GM10266 (cell line): Measurements from ENCODE around the gene SMC1B.

ENCODE experiments used
- DNase-seq: peaks from one replicate; pipeline ENCODE4 v3.0.0; 2012; ENCODE audit errors: extremely low spot score
- CTCF ChIP-seq: IDR thresholded peaks from 2 replicates; pipeline ENCODE4 v1.5.1; 2012; ENCODE audit warnings: mild to moderate bottlenecking, low read depth; ENCODE audit not compliant: control insufficient read depth, insufficient read depth; ENCODE audit errors: missing control alignments

Gene SMC1B

DNA sequence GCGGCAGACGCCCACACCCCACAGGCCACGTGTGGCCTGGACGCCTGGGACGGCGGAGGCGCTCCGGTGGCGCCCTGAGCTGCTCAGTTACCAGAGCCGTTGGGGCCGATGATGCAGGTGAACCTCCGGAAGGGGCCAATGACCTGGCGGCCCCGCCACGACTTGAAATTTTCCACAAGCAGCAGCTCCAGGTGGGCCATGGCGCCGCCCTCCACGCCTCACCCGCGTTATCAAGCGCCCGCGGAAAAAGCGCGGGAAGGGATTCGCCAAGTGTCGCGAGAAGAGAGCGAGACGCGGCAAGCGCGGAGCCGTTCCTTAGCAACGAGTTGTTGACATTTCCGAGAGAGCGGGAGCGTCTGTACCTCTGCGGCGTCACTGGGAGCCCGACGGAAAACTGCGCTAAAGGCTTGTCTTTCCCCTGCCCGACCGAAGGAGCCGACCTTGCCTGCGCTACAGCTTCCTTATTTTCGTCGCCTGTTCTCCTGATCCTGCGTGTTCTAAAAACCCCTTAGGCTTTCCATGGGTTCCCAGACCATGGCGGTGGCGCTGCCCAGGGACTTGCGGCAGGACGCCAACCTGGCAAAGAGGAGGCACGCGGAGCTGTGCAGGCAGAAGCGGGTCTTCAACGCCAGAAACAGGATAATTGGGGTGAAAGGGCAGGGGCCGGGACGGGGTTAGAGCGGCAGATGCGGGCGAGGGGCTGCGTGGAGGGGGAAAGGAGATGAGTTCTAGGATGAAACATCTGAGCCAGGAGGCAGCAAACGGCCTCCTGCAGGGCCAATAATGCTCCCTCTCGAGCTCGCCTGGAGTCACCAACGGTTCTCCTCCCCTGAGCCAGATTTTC, at the start of gene SMC1B, which contains the start of gene RIBC2:
Gene SMC1B (minus strand): TSS at position 232 of the 844 bp plus-strand sequence. CDS start 32 bp downstream, at position 200.
Gene RIBC2 (plus strand): TSS at position 326 of the 844 bp plus-strand sequence. CDS start 194 bp downstream, at position 520.
- DNase-seq, result peak; percentile 86
- TF ChIP-seq CTCF, result no peak

DNA sequence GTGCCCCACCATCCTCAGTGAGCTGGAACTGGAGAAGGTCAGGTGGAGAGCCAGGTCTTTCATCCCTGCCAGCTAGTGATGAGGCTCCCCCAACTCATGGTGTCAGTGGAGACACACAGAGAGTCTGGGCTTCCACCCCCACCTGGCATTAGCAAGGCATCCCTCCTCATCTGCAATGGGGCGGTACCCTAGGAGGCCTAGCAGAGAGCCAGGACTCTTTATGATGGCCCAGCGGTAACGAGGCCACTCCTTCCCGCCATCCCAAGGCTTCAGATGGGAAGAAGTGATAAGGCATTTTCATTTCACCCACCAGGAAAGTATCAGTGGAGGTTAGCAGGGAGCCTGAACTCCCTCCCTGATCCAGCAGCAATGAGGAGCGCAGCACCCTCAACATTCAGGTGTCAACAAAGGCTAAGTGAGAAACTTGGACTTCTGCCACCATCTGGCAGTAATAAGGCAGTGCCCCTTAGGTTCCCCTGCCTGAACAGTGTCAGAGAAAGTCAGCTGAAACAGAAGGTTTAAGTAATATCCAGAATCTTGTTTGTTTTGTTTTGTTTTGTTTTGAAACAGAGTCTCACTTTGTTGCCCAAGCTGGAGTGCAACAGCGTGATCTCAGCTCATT, 48.7 kb upstream of the SMC1B start:
- no peak for DNase-seq
- peak; percentile 28 for TF ChIP-seq CTCF

GRCh38 chr22:45460288-45461109, 47.1 kb upstream of the SMC1B start:
- no peak for TF ChIP-seq CTCF
- no peak for DNase-seq

DNA sequence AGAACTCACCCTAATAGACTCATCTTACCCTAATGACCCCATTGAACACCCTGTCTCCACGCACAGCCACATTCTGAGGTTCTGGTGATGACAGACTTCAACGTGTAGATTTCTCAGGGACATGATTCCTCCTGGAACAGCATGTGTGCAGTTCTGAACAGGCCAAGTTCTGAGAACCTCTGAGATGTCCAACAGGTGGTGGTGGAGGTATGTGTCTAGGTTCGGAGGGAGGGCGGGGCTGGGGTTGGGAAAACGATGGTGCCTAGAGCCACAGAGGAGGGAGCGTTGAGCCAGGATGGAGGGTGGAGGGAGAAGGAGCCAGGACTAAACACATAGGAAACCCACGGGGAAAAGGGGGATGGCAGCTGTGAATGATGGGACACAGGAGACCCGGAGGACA, 45.8 kb upstream of the SMC1B start:
- TF ChIP-seq CTCF, result no peak
- DNase-seq, result no peak

- no peak for DNase-seq
- no peak for TF ChIP-seq CTCF
Measured at GRCh38 chr22:45458532-45458931, 45.1 kb upstream of the SMC1B start.

DNA sequence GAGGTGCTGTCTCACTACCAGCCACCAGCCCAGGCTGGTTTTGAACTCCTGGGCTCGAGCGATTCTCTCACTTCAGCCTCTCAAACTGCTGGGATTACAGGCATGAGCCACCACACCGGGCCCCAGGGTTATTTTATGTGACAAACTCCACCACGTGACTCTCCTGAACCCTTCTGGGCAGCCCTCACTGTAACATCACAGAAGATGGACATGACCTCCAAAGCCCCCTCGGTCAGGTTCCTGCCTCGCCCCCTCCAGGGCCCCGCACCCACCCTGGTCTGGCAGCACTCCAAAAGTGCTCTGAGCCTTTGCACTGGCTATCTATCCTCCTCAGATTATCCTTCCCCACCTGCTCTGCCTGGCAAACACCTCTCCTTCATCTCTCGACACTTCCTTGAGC, 43.4 kb upstream of the SMC1B start:
- no peak for DNase-seq
- no peak for TF ChIP-seq CTCF
